ENCODE measurements around the gene MARK4.

DNA sequence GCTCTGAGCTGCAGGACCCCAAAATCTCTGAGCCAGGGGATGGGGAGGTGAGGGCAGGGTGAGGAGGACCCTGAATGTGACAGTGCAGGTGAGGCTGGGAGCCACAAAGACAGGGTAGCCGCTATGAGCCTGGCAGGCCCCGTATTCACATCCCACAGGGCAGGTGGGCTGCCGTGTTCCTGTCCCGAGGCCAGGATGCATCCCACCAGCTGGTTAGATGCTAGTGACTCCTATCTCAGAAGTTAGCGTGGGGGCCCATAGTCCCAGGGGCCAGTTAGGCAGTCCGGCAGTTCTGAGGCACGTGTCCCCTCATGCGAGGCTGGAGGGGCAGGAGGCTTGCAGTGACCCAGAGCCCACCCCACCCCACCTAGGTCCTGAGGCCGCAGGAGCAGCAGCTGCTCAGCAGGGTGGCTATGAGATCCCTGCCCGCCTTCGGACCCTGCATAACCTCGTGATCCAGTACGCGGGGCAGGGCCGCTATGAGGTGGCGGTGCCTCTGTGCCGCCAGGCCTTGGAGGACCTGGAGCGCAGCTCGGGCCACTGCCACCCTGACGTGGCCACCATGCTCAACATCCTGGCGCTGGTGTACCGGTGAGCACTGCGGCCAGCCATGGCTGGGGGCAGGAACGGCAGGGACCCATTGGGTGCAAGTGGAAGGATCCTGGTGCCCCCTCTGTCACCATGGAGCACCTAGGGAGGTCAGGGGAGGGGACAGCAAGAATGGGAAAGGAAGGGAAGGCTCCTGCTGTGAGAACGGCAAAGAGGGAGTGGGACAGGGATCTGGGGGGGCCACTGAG is 96.7 kb downstream of the MARK4 start:
- TF ChIP-seq, protein P1, sequence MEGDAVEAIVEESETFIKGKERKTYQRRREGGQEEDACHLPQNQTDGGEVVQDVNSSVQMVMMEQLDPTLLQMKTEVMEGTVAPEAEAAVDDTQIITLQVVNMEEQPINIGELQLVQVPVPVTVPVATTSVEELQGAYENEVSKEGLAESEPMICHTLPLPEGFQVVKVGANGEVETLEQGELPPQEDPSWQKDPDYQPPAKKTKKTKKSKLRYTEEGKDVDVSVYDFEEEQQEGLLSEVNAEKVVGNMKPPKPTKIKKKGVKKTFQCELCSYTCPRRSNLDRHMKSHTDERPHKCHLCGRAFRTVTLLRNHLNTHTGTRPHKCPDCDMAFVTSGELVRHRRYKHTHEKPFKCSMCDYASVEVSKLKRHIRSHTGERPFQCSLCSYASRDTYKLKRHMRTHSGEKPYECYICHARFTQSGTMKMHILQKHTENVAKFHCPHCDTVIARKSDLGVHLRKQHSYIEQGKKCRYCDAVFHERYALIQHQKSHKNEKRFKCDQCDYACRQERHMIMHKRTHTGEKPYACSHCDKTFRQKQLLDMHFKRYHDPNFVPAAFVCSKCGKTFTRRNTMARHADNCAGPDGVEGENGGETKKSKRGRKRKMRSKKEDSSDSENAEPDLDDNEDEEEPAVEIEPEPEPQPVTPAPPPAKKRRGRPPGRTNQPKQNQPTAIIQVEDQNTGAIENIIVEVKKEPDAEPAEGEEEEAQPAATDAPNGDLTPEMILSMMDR (IDR thresholded peaks at IDR 0.05) = no peak
- no peak for TF ChIP-seq POLR2A (IDR thresholded peaks at IDR 0.05)

Measured in lower leg skin (tissue), 3 donors.